Measurements from ENCODE around the gene NPTXR.
A peak's percentile ranks its signal among the peaks of the same experiment; 100 is the strongest.

Gene NPTXR

GRCh38 chr22:38843657-38844314, at the start of gene NPTXR:
NPTXR (minus strand) TSS chr22:38844028.
- FAIRE-seq (no peak), DNase-seq (ENCODE audit: insufficient read length, low spot score) (peak; percentile 49)

GRCh38 chr22:38891256-38891655, 47.4 kb upstream of the NPTXR start:
- DNase-seq (ENCODE audit: insufficient read length, low spot score) (no peak), FAIRE-seq (no peak)

DNA sequence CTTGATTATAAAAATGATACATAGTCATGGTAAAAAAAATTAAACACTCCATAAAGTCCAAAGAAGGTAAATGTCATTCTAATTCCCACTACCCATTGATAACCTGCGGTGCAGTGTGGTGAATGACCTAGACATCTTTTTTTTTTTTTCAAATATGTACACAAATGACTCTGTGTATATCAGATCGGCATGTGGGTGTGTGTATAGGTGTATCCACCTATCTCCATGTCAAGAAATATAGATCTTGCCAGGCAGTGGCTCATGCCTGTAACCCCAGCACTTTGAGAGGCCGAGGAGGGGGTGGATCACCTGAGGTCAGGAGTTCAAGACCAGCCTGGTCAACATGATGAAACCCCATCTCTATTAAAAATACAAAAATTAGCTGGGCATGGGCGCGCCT, 46.5 kb upstream of the NPTXR start:
- DNase-seq (ENCODE audit: insufficient read length, low spot score), result no peak

GRCh38 chr22:38886333-38886732, 42.5 kb upstream of the NPTXR start:
- FAIRE-seq (no peak), DNase-seq (ENCODE audit: insufficient read length, low spot score) (no peak)

More for the DNA sequence above, 46.5 kb upstream of the NPTXR start:
- no peak for FAIRE-seq

GRCh38 chr22:38882972-38883622, 39.3 kb upstream of the NPTXR start:
- DNase-seq (ENCODE audit: insufficient read length, low spot score) (no peak), FAIRE-seq (no peak)

GRCh38 chr22:38881997-38882879, 38.4 kb upstream of the NPTXR start:
- DNase-seq (ENCODE audit: insufficient read length, low spot score), result no peak
- no peak for FAIRE-seq

DNA sequence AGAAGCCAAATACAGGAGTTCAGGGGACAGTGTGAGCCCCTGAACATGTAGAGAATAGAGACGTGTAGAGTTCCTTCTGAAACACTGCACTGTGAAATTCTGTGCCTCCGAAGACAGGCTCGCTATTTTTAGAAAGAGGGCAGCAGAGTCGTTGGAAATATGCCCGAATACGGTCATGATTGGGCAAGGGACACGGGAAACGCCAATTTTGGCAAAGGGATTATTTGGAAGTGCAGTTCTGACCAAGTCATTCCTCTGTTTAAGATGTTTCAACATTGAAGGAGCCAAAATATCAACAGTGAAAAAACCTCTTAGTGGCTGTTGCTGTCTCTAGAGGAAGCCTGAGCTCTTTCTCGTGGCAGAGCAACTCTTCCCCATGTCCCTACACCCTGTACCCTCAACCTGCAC, 37.6 kb upstream of the NPTXR start:
- FAIRE-seq, result no peak
- no peak for DNase-seq (ENCODE audit: insufficient read length, low spot score)

GRCh38 chr22:38879961-38880360, 36.1 kb upstream of the NPTXR start:
- FAIRE-seq (no peak), DNase-seq (ENCODE audit: insufficient read length, low spot score) (no peak)

DNA sequence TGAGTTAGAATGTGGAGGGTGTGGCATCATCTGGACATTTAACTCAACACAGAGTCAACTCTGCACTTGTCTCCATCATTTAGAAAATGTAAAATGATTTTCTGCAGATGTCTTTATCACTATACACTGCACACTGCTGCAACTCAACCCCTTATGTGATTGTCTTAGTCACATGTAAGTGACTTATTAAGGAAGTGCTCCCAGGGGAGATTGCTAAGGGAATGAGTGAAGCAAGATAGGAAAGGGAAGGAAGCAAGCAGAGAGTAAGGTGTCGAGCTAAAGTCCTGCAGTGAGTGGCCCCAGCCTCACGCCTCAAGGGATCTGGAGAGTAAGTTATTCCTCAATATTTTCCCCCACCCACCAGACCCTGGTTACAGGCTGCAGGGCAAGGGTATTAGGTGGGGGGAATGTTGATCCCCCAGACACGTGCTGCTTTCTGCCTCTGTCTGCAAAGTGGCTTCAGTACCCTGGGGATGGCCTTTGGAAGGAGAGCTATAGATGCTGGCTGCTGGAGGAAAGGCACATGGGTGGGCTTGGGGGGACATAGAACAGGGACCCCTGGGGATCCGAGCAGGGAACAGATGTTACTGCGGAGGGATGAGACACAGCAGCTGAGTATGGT, 35.4 kb upstream of the NPTXR start:
- DNase-seq (ENCODE audit: insufficient read length, low spot score), result no peak
- no peak for FAIRE-seq

- FAIRE-seq (no peak), DNase-seq (ENCODE audit: insufficient read length, low spot score) (no peak)
Measured at GRCh38 chr22:38878001-38878400, 34.2 kb upstream of the NPTXR start.

GRCh38 chr22:38874529-38875222, 30.8 kb upstream of the NPTXR start:
- DNase-seq (ENCODE audit: insufficient read length, low spot score), result no peak
- no peak for FAIRE-seq

DNA sequence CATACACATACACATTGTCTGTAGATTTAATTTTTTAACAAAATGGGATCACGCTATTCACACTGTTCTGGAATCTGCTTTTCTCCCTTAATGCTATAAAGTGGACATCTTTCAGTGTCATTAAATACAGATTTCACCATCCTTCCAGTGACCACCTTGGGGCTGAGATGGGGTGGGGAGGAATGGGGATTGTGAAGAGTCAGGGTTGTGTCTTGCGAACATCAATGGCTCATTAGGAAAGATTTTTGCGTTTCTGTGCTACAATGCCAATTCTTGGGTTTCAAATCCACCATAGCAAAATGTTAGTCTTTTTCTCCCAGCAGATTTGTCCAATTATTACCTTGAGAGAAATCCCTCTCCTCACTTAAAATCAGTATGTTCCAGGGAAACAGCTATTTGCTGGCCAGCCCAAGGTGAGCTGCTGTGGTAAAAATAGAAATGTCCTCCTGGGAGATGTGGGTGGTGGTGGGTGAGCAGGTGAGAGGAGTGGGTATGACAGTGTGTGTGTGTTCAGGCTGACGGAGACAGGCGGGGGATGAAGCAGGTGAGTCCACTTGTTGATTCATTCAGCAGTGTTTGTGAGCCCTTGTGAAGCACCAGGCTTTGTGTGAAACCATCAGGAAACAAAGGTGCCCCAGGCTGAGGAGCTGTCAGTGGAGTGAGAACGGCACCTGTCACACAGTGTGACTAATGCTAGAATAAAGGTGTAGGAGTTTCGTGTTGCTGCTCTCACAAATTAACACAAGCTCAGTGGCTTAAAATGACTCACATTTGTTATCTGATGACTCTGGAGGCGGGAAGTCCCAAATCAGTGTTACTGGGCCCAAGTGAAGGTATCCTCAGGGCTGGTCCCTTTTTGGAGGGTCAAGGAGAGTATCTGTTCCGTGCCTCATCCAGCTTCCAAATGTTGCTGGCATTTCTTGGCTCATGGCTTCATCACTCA, 29.9 kb upstream of the NPTXR start:
- FAIRE-seq (peak; percentile 80), DNase-seq (ENCODE audit: insufficient read length, low spot score) (no peak)

DNA sequence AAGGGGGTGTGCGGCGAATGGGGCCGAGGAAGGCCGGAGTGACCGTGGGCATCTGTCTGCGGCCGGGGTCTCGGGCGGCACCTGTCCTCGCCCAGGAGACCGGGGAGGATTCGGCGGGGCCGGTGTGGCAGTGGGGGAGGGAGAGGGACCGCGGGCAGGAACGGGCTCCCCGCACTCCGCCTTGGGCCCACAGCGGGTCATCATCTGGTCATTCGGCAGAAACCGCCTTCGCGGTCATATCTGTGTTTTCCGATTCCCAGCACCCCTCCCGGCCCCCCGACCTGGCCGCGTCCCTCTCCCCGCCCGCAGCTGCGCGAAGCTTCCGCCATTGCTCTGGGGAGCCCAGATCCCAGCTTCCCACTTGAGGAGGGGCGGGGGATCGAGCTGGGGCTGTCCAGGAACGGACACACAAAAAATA, 29.0 kb upstream of the NPTXR start:
- FAIRE-seq (peak; percentile 82), DNase-seq (ENCODE audit: insufficient read length, low spot score) (no peak)

DNA sequence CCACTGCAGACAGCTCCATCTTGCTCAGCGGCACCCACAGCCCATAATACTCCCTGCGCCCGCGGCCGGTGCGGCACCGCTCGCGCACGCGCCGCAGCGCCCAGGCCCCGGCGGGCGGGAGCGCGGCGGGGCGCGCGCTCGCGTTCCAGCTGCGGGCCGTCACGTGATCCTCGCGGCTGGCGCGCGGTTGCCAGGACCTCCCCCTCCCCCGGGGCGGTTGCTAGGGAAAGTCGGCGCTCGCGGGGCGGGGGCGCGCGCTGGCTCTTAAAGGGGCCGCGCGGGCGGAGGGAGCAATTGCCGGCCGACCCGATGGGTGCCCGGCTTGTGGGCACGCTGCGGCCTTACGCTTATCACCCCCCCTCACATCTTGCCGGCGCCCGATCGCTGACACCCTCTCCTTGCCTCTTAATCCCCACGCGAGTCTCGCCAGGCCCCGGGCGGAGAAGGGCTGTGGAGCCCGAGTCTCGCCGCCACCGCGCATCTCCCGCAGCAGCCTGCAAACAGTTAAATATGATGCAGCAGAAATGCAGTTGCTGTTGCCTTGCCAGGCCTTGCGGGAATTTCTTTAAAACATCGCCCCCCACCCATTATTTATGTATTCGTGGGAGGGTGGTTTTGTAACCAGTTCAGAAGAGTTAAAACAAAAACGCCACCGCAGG, 28.5 kb upstream of the NPTXR start, which contains the start of gene CBX6:
Gene CBX6, minus strand, starts transcription at position 45 of the 659 bp plus-strand sequence. Its CDS starts 26 bp downstream, at position 19.
- peak; percentile 95 for FAIRE-seq

GRCh38 chr22:38871360-38872171, 27.7 kb upstream of the NPTXR start:
- DNase-seq (ENCODE audit: insufficient read length, low spot score), result no peak

More for the DNA sequence above, 28.5 kb upstream of the NPTXR start, which contains the start of gene CBX6:
- peak; percentile 95 for DNase-seq (ENCODE audit: insufficient read length, low spot score)

DNA sequence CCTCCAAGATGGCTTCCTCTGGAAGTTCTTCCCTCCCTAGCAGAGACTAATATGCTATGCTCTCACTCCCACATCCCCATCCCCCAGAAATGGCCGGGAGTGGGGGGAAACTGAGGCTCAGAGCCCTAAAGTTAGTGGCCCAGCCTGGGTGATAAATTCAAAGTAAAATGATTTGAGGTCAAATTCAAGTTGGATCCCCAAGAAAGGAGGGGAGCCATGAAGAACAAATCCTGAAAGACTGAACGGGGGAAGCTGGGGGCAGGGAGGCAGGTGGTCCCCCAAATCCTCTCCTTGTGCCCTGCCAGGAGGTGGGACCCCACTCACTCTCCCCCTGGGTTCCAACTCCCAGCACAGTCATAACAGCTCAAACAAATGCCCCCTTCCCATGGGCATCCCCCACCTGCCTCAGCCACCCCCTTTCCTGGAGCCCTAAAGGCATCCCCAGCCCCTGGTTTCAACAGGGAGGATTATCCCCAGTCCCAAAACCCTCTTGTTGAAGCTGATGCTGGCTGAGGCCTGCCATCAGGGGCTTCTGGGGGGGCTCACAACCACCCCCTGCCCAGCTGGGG, 27.0 kb upstream of the NPTXR start:
- no peak for DNase-seq (ENCODE audit: insufficient read length, low spot score)
- FAIRE-seq, result peak; percentile 81

More at GRCh38 chr22:38871360-38872171, 27.7 kb upstream of the NPTXR start:
- no peak for FAIRE-seq

GRCh38 chr22:38870312-38870741, 26.5 kb upstream of the NPTXR start:
- peak; percentile 82 for DNase-seq (ENCODE audit: insufficient read length, low spot score)
- FAIRE-seq, result peak; percentile 93
